Upper lobe of left lung (tissue), 4 donors: ENCODE measurements around the gene UBE2Q2.

Experiments
- CTCF ChIP-seq, 6 experiments: fragments of 450-650 bp in 4 of 6; fragments of 200-600 bp in 2 of 6; sonication (generic) in 2 of 6; IDR thresholded peaks; one replicate each; pipeline ENCODE4 v1.5.1; 2016 to 2019; ENCODE audit warnings: antibody characterized with exemption in 6 of 6
- POLR2A ChIP-seq, 4 donors: fragments of 450-650 bp; IDR thresholded peaks; one replicate each; pipeline ENCODE4 v1.5.1; 2016 to 2017; ENCODE audit warnings: antibody characterized with exemption in 4 of 4, mild to moderate bottlenecking in 2 of 4
- POLR2AphosphoS5 ChIP-seq, 2 donors: sonication (generic); formaldehyde crosslinking; IDR thresholded peaks; one replicate each; pipeline ENCODE4 v1.5.1; 2017; ENCODE audit warnings: antibody characterized with exemption in 2 of 2

- no peak for TF ChIP-seq CTCF (IDR thresholded peaks at IDR 0.05)
- TF ChIP-seq POLR2A (IDR thresholded peaks at IDR 0.05) = no peak
- TF ChIP-seq POLR2AphosphoS5 (IDR thresholded peaks at IDR 0.05) = no peak
Measured at GRCh38 chr15:75918135-75918534, 74.9 kb downstream of the UBE2Q2 start.
